ENCODE results near the gene COPG1.
"Not testable (repeated sequence)": the region's sequence is repeated elsewhere in the genome, so short reads cannot be mapped to it uniquely, and the experiment has no call there.

Gene COPG1

GRCh38 chr3:129218742-129219141 is 30.7 kb upstream of the COPG1 start:
- no peaks in the 10 kb centered on the region for H3K79me2 ChIP-seq (ENCODE audit: insufficient read depth, low read length)
- H3K9ac ChIP-seq (ENCODE audit: low read depth, low read length), result no peak overlapping the region
- H3K36me3 ChIP-seq (ENCODE audit: insufficient read depth, low read length), result no peaks in the 10 kb centered on the region
- no peak overlapping the region for H3K4me3 ChIP-seq (ENCODE audit: low read depth in 1 of 2, low read length in 2 of 2)
- ATAC-seq (ENCODE audit: insufficient read depth, low read depth) (no peak), DNase-seq (no peak)
- H2AFZ ChIP-seq (ENCODE audit: low read depth, low read length), result no peak overlapping the region
- no peak overlapping the region for H3K4me2 ChIP-seq (ENCODE audit: insufficient read depth, low read length)
- no peaks in the 10 kb centered on the region for H3K4me1 ChIP-seq (ENCODE audit: insufficient read depth, low read length)
- no peak overlapping the region for H3K27ac ChIP-seq (ENCODE audit: low read length)
- no peaks in the 10 kb centered on the region for H3K27me3 ChIP-seq (ENCODE audit: insufficient read depth, low read length, poor library complexity)
- no peaks in the 10 kb centered on the region for H3K9me3 ChIP-seq (ENCODE audit: insufficient read depth, low read length, severe bottlenecking)
- no peaks in the 10 kb centered on the region for H4K20me1 ChIP-seq (ENCODE audit: insufficient read depth, low read length)
- TF ChIP-seq CTCF (IDR thresholded peaks at IDR 0.05; ENCODE audit: borderline replicate concordance, extremely low read depth, low read length, poor library complexity, severe bottlenecking) (no peak), EZH2 (IDR thresholded peaks at IDR 0.05; ENCODE audit: borderline replicate concordance, low read depth, low read length, severe bottlenecking) (no peak)

- H3K79me2 ChIP-seq (ENCODE audit: insufficient read depth, low read length); H3K27ac ChIP-seq (ENCODE audit: low read length); H3K27me3 ChIP-seq (ENCODE audit: insufficient read depth, low read length, poor library complexity); H4K20me1 ChIP-seq (ENCODE audit: insufficient read depth, low read length); H3K36me3 ChIP-seq (ENCODE audit: insufficient read depth, low read length); H2AFZ ChIP-seq (ENCODE audit: low read depth, low read length); H3K9ac ChIP-seq (ENCODE audit: low read depth, low read length); H3K4me2 ChIP-seq (ENCODE audit: insufficient read depth, low read length); H3K4me3 ChIP-seq (ENCODE audit: low read depth in 1 of 2, low read length in 2 of 2); ATAC-seq (ENCODE audit: insufficient read depth, low read depth); DNase-seq; H3K4me1 ChIP-seq (ENCODE audit: insufficient read depth, low read length); H3K9me3 ChIP-seq (ENCODE audit: insufficient read depth, low read length, severe bottlenecking): not testable (repeated sequence)
These were observed 25.0 kb upstream of the COPG1 start for GRCh38 chr3:129224387-129224786.

- no peaks in the 10 kb centered on the region for H3K9me3 ChIP-seq (ENCODE audit: insufficient read depth, low read length, severe bottlenecking)
- H3K27me3 ChIP-seq (ENCODE audit: insufficient read depth, low read length, poor library complexity), result no peaks in the 10 kb centered on the region
- no peak overlapping the region for H3K9ac ChIP-seq (ENCODE audit: low read depth, low read length)
- H3K36me3 ChIP-seq (ENCODE audit: insufficient read depth, low read length), result no peaks in the 10 kb centered on the region
- no peak overlapping the region for H3K4me3 ChIP-seq (ENCODE audit: low read depth in 1 of 2, low read length in 2 of 2)
- H3K79me2 ChIP-seq (ENCODE audit: insufficient read depth, low read length), result no peaks in the 10 kb centered on the region
- peak overlapping the region; percentile 28; the same call in 1 of the 2 replicates for H3K4me2 ChIP-seq (ENCODE audit: insufficient read depth, low read length)
- DNase-seq (no peak), ATAC-seq (ENCODE audit: insufficient read depth, low read depth) (0 out of 3 replicates have a peak, but pooled peaks have one; percentile 39)
- TF ChIP-seq CTCF (IDR thresholded peaks at IDR 0.05; ENCODE audit: borderline replicate concordance, extremely low read depth, low read length, poor library complexity, severe bottlenecking), result no peak
- H4K20me1 ChIP-seq (ENCODE audit: insufficient read depth, low read length), result no peaks in the 10 kb centered on the region
- peaks cover 5% of the 10 kb centered on the region; the same call in 1 of the 2 replicates for H3K4me1 ChIP-seq (ENCODE audit: insufficient read depth, low read length)
- peak overlapping the region; percentile 34; the same call in 1 of the 2 replicates for H2AFZ ChIP-seq (ENCODE audit: low read depth, low read length)
- no peak overlapping the region for H3K27ac ChIP-seq (ENCODE audit: low read length)
These were observed 24.4 kb upstream of the COPG1 start for GRCh38 chr3:129224984-129225393.

- Histone ChIP-seq H3K9ac (ENCODE audit: low read depth, low read length) (no peak overlapping the region), H3K4me2 (ENCODE audit: insufficient read depth, low read length) (no peak overlapping the region), H3K27me3 (ENCODE audit: insufficient read depth, low read length, poor library complexity) (no peaks in the 10 kb centered on the region), H3K79me2 (ENCODE audit: insufficient read depth, low read length) (no peaks in the 10 kb centered on the region), H3K9me3 (ENCODE audit: insufficient read depth, low read length, severe bottlenecking) (no peaks in the 10 kb centered on the region), H2AFZ (ENCODE audit: low read depth, low read length) (no peak overlapping the region), H4K20me1 (ENCODE audit: insufficient read depth, low read length) (no peaks in the 10 kb centered on the region), H3K4me1 (ENCODE audit: insufficient read depth, low read length) (peaks cover 5% of the 10 kb centered on the region; the same call in 1 of the 2 replicates), H3K27ac (ENCODE audit: low read length) (no peak overlapping the region), H3K4me3 (ENCODE audit: low read depth in 1 of 2, low read length in 2 of 2) (no peak overlapping the region), H3K36me3 (ENCODE audit: insufficient read depth, low read length) (no peaks in the 10 kb centered on the region)
- no peak for DNase-seq
- no peak for ATAC-seq (ENCODE audit: insufficient read depth, low read depth)
- no peak for TF ChIP-seq EZH2 (IDR thresholded peaks at IDR 0.05; ENCODE audit: borderline replicate concordance, low read depth, low read length, severe bottlenecking)
- no peak for TF ChIP-seq CTCF (IDR thresholded peaks at IDR 0.05; ENCODE audit: borderline replicate concordance, extremely low read depth, low read length, poor library complexity, severe bottlenecking)
These were observed 23.0 kb upstream of the COPG1 start for GRCh38 chr3:129226374-129226773.

Measured in DND-41 (cell line).